HL-60 (cell line): ENCODE measurements around the gene TXNRD2.

Source experiments
- POLR2AphosphoS5 ChIP-seq: IDR thresholded peaks from 2 replicates; pipeline ENCODE4 v1.6.1; 2012; ENCODE audit warnings: low read depth
- REST ChIP-seq: IDR thresholded peaks from 2 replicates; pipeline ENCODE4 v1.6.1; 2012; ENCODE audit warnings: low read depth; ENCODE audit not compliant: insufficient replicate concordance
- TF ChIP-seq, protein P1 (sequence below): IDR thresholded peaks from one replicate; pipeline ENCODE4 v1.5.1; 2011; ENCODE audit warnings: low read length, control low read depth, inconsistent platforms; ENCODE audit not compliant: insufficient read depth

DNA sequence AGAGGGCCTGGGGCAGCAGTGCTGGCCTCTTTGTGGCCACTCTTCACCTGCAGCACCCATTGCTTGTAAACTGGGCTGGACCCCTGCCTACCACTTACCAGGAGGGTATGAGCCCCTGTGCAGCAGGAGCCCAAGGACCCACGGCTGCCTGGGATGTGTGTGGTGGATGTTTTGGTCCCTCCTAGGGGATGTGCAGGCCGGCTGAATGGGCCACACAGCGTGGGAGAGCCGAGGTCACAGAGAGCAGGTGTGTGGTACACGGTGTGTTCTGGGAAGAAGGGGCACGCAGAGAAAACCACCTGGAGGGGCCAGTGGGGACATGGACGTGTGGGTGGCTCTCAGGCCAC, 67.7 kb downstream of the TXNRD2 start:
- TF ChIP-seq, protein P1, sequence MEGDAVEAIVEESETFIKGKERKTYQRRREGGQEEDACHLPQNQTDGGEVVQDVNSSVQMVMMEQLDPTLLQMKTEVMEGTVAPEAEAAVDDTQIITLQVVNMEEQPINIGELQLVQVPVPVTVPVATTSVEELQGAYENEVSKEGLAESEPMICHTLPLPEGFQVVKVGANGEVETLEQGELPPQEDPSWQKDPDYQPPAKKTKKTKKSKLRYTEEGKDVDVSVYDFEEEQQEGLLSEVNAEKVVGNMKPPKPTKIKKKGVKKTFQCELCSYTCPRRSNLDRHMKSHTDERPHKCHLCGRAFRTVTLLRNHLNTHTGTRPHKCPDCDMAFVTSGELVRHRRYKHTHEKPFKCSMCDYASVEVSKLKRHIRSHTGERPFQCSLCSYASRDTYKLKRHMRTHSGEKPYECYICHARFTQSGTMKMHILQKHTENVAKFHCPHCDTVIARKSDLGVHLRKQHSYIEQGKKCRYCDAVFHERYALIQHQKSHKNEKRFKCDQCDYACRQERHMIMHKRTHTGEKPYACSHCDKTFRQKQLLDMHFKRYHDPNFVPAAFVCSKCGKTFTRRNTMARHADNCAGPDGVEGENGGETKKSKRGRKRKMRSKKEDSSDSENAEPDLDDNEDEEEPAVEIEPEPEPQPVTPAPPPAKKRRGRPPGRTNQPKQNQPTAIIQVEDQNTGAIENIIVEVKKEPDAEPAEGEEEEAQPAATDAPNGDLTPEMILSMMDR: no peak
- TF ChIP-seq POLR2AphosphoS5: no peak
- TF ChIP-seq REST: no peak
